Lung (tissue), 12 donors: ENCODE data around the gene DCP1B. TPM values are rescaled to one million over a fixed set of nuclear protein-coding genes. Genes with fewer than 3 reads are reported as not detected.

Experiments used
- ATAC-seq: fragments of 200-7000 bp; cut with Tn5 transposase; one replicate; pipeline ENCODE4 v1.9.1; 2020; ENCODE audit warnings: moderate number of reproducible peaks; ENCODE audit not compliant: insufficient read depth, low FRiP score
- DNase-seq, 3 donors: peaks; one replicate each; pipeline ENCODE4 v3.0.0-alpha.2; 2013 to 2017
- H3K27ac ChIP-seq, 2 donors: one replicate each; pipeline ENCODE4 v1.5.1; 2013; ENCODE audit warnings: mild to moderate bottlenecking in 2 of 2, moderate library complexity in 2 of 2, control low read depth in 1 of 2, inconsistent platforms in 1 of 2, low read depth in 1 of 2, low read length in 1 of 2
- H3K27me3 ChIP-seq, 3 donors: one replicate each; pipeline ENCODE4 v1.5.1; 2013; ENCODE audit warnings: low read length in 2 of 3; ENCODE audit not compliant: control insufficient read depth in 3 of 3, insufficient read depth in 3 of 3
- H3K36me3 ChIP-seq, 4 donors: one replicate each; pipeline ENCODE4 v1.5.1; 2013; ENCODE audit warnings: low read length in 4 of 4, mild to moderate bottlenecking in 1 of 4, moderate library complexity in 1 of 4; ENCODE audit not compliant: control insufficient read depth in 4 of 4, insufficient read depth in 4 of 4
- H3K4me1 ChIP-seq, 5 donors: one replicate each; pipeline ENCODE4 v1.5.1; 2013; ENCODE audit warnings: low read length in 5 of 5, mild to moderate bottlenecking in 2 of 5, moderate library complexity in 1 of 5; ENCODE audit not compliant: control insufficient read depth in 5 of 5, insufficient read depth in 5 of 5
- H3K4me3 ChIP-seq: one replicate; pipeline ENCODE4 v1.5.1; 2013; ENCODE audit warnings: mild to moderate bottlenecking, control low read depth, moderate library complexity
- H3K9ac ChIP-seq, 2 donors: one replicate each; pipeline ENCODE4 v1.5.1; 2013; ENCODE audit warnings: low read length in 2 of 2, control low read depth in 1 of 2; ENCODE audit not compliant: insufficient read depth in 1 of 2
- H3K9me3 ChIP-seq, 4 donors: one replicate each; pipeline ENCODE4 v1.5.1; 2013; ENCODE audit warnings: low read length in 3 of 4, mild to moderate bottlenecking in 1 of 4, moderate library complexity in 1 of 4; ENCODE audit not compliant: control insufficient read depth in 4 of 4, insufficient read depth in 3 of 4
- WGBS, 2 donors: extraction: QIAGEN DNeasy Blood & Tissue Kit; methylation state at CpG; one replicate each; pipeline ENCODE4 v1.1.7; 2013; 5-methylcytosine and 5-hydroxymethylcytosine counted together
- polyA plus RNA-seq, 2 donors: library from polyadenylated mRNA; stranded (reverse); fragments of 200-250 nt; gene quantifications; one replicate each; pipeline ENCODE4 v1.2.1, GENCODE V29; 2013
- total RNA-seq, 2 donors: library from RNA; depleted of rRNA in 1 of 2; stranded (reverse); fragments of >200 nt in 1 of 2; gene quantifications; one replicate each; pipeline ENCODE4 v1.2.1, GENCODE V29; 2014 to 2021
- TF ChIP-seq, protein P1 (sequence below): IDR thresholded peaks from 2 replicates; pipeline ENCODE4 v1.5.1; 2012; ENCODE audit warnings: mild to moderate bottlenecking; ENCODE audit errors: control extremely low read depth, extremely low read depth
- donor health status: control.
- donor health status: control.
- donor health status: Bipolar disorder and iron deficiency.
- donor health status: healthy.
- donor health status: DM: yes; HTN: yes; CAD: no.

DCP1B gene
- total and polyA plus RNA-seq, 4 donors, result 4.2 to 13.2 (median 8.7) TPM

DNA sequence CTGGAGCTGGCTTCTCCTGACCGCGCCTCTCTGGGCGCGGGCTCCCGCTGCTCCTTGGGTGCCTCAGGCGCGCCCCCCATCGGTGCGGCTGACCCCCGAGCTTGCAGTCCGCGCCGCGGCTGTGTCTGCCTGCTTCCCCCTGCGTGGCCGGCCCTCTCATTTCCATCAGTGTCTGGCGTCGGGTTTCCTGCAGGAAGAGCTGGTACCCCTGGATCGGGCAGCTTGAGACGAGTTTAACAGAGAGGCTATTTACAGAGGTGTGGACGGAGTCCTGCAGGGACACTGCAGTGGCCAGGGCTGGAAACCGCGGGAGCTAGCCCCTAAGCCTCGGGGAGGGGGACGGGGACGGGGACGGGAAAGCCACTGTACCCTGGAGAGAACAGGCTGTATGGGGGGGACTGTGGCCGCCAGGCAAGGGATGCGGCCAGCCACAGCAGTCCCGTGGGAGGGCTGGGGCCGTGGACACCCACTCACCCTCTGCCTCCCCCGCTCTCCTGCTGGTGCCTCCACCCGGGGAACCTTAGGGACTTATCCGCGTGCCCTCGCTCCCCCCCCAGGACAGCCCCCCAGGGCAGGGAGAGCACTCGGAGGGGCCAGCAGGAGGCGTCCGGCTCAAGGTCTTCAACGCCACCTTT, 82.1 kb downstream of the DCP1B start:
- Histone ChIP-seq H3K27me3 (peaks cover 0 to 3% (median 0%) of the 10 kb centered on the region in 3 donors), H3K9me3 (no peaks in the 10 kb centered on the region), H3K4me3 (no peak overlapping the region), H3K9ac (no peak overlapping the region), H3K27ac (no peak overlapping the region), H3K36me3 (no peaks in the 10 kb centered on the region), H3K4me1 (peaks cover 0 to 17% (median 2%) of the 10 kb centered on the region in 5 donors)
- DNase-seq, result peak in 1 of 3 donors; percentile 10
- WGBS, 2 donors, result 72 to 84% methylated on average over 40 of the region's 40 CpGs
- no peak for ATAC-seq
- TF ChIP-seq, protein P1, sequence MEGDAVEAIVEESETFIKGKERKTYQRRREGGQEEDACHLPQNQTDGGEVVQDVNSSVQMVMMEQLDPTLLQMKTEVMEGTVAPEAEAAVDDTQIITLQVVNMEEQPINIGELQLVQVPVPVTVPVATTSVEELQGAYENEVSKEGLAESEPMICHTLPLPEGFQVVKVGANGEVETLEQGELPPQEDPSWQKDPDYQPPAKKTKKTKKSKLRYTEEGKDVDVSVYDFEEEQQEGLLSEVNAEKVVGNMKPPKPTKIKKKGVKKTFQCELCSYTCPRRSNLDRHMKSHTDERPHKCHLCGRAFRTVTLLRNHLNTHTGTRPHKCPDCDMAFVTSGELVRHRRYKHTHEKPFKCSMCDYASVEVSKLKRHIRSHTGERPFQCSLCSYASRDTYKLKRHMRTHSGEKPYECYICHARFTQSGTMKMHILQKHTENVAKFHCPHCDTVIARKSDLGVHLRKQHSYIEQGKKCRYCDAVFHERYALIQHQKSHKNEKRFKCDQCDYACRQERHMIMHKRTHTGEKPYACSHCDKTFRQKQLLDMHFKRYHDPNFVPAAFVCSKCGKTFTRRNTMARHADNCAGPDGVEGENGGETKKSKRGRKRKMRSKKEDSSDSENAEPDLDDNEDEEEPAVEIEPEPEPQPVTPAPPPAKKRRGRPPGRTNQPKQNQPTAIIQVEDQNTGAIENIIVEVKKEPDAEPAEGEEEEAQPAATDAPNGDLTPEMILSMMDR, result no peak

DNA sequence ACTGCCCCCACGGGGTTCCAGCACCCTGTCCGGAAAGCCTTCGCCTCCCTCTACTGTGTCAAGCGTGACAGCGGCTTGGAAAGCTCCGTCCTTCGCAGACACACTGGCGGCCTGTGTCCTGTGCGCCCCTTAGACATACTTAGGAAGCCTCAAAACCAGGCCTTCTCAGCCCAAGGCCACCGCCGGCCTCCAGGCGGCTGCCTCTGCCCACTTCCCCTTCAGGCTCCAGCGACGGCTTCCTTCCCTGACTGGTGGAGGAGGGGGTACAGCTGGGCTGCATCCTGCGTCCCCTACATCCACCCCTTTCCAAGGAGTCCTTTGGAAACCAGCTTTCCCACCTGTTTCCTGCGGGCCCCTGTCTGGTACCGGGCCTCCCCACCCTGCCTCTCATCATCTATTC, 83.3 kb downstream of the DCP1B start:
- DNase-seq, result peak in 1 of 3 donors; percentile 6
- ATAC-seq, result no peak
- WGBS, 2 donors, result 31 to 57% methylated on average over 17 of the region's 17 CpGs
- TF ChIP-seq, protein P1, result no peak
- Histone ChIP-seq H3K4me1 (peaks cover 0 to 20% (median 5%) of the 10 kb centered on the region in 5 donors), H3K4me3 (no peak overlapping the region), H3K9me3 (no peaks in the 10 kb centered on the region), H3K36me3 (no peaks in the 10 kb centered on the region), H3K9ac (no peak overlapping the region), H3K27ac (no peak overlapping the region), H3K27me3 (no peaks in the 10 kb centered on the region)

DNA sequence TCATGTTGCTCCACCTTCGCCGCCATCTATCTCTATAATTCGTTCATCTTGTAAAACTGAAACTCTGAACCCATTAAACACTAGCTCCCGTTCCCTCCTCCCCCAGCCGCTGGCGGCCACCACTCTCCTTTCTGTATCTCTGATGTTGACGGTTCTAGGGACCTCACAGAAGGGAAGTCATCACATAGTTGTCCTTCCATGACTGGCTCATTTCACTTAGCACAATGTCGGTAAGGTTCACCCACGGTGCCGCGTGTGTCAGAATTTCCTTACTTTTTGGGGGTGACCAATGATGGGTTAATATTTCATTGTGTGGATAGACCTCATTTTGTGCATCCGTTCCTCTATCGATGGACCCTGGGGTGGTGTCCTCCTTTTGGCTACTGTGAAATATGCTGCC, 83.8 kb downstream of the DCP1B start:
- TF ChIP-seq, protein P1, result no peak
- DNase-seq (no peak), ATAC-seq (no peak)
- no peak overlapping the region for H3K27ac ChIP-seq
- WGBS, 2 donors, result 93% methylated on average over 13 of the region's 13 CpGs
- no peak overlapping the region for H3K9ac ChIP-seq
- peaks cover 0 to 20% (median 5%) of the 10 kb centered on the region in 5 donors for H3K4me1 ChIP-seq
- no peaks in the 10 kb centered on the region for H3K27me3 ChIP-seq
- no peak overlapping the region for H3K4me3 ChIP-seq
- H3K9me3 ChIP-seq, result no peaks in the 10 kb centered on the region
- H3K36me3 ChIP-seq, result no peaks in the 10 kb centered on the region

GRCh38 chr12:1919763-1920162, 84.5 kb downstream of the DCP1B start:
- no peak for DNase-seq
- H3K9me3 ChIP-seq, result no peaks in the 10 kb centered on the region
- ATAC-seq, result no peak
- H3K4me1 ChIP-seq, result peaks cover 0 to 20% (median 5%) of the 10 kb centered on the region in 5 donors
- TF ChIP-seq, protein P1, result no peak
- WGBS, 2 donors, result 93 to 94% methylated on average over 3 of the region's 3 CpGs
- H3K27ac ChIP-seq, result no peak overlapping the region
- no peak overlapping the region for H3K9ac ChIP-seq
- H3K4me3 ChIP-seq, result no peak overlapping the region
- H3K27me3 ChIP-seq, result peaks cover 0 to 3% (median 0%) of the 10 kb centered on the region in 3 donors
- H3K36me3 ChIP-seq, result no peaks in the 10 kb centered on the region
